ENCODE data around the gene PTPRH.

DNA sequence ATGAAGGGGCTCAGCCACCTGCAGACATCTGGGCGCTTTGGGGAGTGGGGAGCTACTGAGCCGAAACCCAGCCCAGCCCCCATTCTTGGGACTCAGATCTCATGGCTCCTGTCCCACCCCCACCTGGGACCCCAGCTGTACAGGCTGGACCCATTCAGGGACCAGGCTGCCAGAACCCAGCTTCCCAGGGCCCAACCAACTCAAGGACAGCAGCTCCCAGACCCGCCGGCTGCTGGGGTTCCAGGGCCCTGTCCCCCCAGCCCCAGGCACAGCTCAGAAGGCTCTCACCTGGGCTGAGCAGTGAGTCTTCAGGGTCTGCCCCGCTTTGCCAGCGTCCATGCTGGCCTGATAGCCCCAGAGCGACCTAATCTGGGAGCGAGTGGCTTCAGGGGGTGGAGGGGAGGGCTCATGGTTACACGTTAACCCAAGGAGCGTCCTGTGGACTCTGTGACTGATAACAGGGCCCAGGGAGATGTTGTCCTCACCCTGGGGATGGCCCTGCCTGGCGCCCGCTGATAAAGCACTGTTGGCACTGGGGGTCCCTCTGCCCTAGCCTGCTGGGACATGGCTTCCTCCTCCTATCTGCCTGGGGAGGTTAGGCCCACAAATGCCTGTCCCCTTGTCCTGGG is 19.2 kb upstream of the PTPRH start, which contains the start of gene TMEM86B:
- TF ChIP-seq, protein P1, sequence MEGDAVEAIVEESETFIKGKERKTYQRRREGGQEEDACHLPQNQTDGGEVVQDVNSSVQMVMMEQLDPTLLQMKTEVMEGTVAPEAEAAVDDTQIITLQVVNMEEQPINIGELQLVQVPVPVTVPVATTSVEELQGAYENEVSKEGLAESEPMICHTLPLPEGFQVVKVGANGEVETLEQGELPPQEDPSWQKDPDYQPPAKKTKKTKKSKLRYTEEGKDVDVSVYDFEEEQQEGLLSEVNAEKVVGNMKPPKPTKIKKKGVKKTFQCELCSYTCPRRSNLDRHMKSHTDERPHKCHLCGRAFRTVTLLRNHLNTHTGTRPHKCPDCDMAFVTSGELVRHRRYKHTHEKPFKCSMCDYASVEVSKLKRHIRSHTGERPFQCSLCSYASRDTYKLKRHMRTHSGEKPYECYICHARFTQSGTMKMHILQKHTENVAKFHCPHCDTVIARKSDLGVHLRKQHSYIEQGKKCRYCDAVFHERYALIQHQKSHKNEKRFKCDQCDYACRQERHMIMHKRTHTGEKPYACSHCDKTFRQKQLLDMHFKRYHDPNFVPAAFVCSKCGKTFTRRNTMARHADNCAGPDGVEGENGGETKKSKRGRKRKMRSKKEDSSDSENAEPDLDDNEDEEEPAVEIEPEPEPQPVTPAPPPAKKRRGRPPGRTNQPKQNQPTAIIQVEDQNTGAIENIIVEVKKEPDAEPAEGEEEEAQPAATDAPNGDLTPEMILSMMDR (IDR thresholded peaks at IDR 0.05): no peak
- no peak for TF ChIP-seq POLR2A (IDR thresholded peaks at IDR 0.05)
